HFF-Myc (cell line): ENCODE measurements around the gene DUSP3.

ENCODE experiments used
- DNase-seq: peaks from one replicate; pipeline ENCODE4 v3.0.0-alpha.2; 2011; ENCODE audit warnings: low read depth; ENCODE audit errors: extremely low read depth
- H3K4me3 ChIP-seq: replicated peaks from 2 replicates; pipeline ENCODE4 v1.5.1; 2011; ENCODE audit warnings: low read depth, mild to moderate bottlenecking, control low read depth, low read length
- CTCF ChIP-seq: IDR thresholded peaks from 2 replicates; pipeline ENCODE4 v1.5.1; 2012; ENCODE audit warnings: mild to moderate bottlenecking, low read depth, low read length, control low read depth; ENCODE audit errors: missing control alignments

DUSP3 gene

GRCh38 chr17:43741636-43742035 lies 37.1 kb downstream of the DUSP3 start:
- no peak for TF ChIP-seq CTCF
- no peak for DNase-seq
- H3K4me3 ChIP-seq, result no peak overlapping the region

GRCh38 chr17:43740541-43740940 lies 38.2 kb downstream of the DUSP3 start:
- H3K4me3 ChIP-seq, result no peak overlapping the region
- no peak for TF ChIP-seq CTCF
- DNase-seq, result no peak

- TF ChIP-seq CTCF, result no peak
- no peak for DNase-seq
- no peak overlapping the region for H3K4me3 ChIP-seq
Measured at GRCh38 chr17:43737722-43738121, 41.1 kb downstream of the DUSP3 start.

- H3K4me3 ChIP-seq, result no peak overlapping the region
- no peak for DNase-seq
- no peak for TF ChIP-seq CTCF
Measured at GRCh38 chr17:43736389-43736788, 42.4 kb downstream of the DUSP3 start.

GRCh38 chr17:43734376-43734775 lies 44.4 kb downstream of the DUSP3 start:
- H3K4me3 ChIP-seq, result no peak overlapping the region
- no peak for TF ChIP-seq CTCF
- DNase-seq, result no peak

GRCh38 chr17:43733956-43734355 lies 44.8 kb downstream of the DUSP3 start:
- TF ChIP-seq CTCF, result no peak
- no peak for DNase-seq
- no peak overlapping the region for H3K4me3 ChIP-seq

- TF ChIP-seq CTCF, result no peak
- no peak overlapping the region for H3K4me3 ChIP-seq
- DNase-seq, result no peak
Measured at GRCh38 chr17:43732958-43733357, 45.8 kb downstream of the DUSP3 start.
